ENCODE data around the gene ST3GAL3.

- TF ChIP-seq EZH2 (IDR thresholded peaks at IDR 0.05; ENCODE audit: borderline replicate concordance, low read depth, low read length, severe bottlenecking) = no peak
- no peak for TF ChIP-seq CTCF (IDR thresholded peaks at IDR 0.05; ENCODE audit: extremely low read depth in 1 of 2, insufficient read depth in 1 of 2, low read depth in 1 of 2, low read length in 2 of 2)
- no peak for TF ChIP-seq POLR2AphosphoS5 (IDR thresholded peaks at IDR 0.05; ENCODE audit: insufficient read depth, low read depth, low read length)
- no peak for TF ChIP-seq MAX (IDR thresholded peaks at IDR 0.05; ENCODE audit: insufficient read depth, insufficient read length)
Observed at GRCh38 chr1:43944860-43945259, 237.5 kb downstream of the ST3GAL3 start.
